OCI-LY3 (cell line): ENCODE measurements around the gene HSF5.

Experiments
- CTCF ChIP-seq: fragments of 200-600, 300-600 bp; sonication (generic); IDR thresholded peaks from 2 replicates; pipeline ENCODE4 v1.5.1; 2014; ENCODE audit warnings: antibody characterized with exemption, low read length, low read depth
- EZH2phosphoT487 ChIP-seq: fragments of 200-600 bp; shearing (Covaris generic); IDR thresholded peaks from 2 replicates; pipeline ENCODE4 v1.6.1; 2018; ENCODE audit warnings: antibody characterized with exemption, mixed run types, low read depth

- TF ChIP-seq CTCF = no peak
- no peak for TF ChIP-seq EZH2phosphoT487
These were observed 88.2 kb downstream of the HSF5 start for GRCh38 chr17:58399974-58400373.
